Measurements from ENCODE around the gene ASCC3. TPM values are rescaled to one million over a fixed set of nuclear protein-coding genes. Genes with fewer than 3 reads are reported as not detected.

The ASCC3 gene
- total RNA-seq, 1 donor from 2014 or later: 27.4 TPM

GRCh38 chr6:100593522-100593921 lies 287.6 kb downstream of the ASCC3 start:
- DNase-seq (ENCODE audit: low spot score): no peak

- no peak for DNase-seq (ENCODE audit: low spot score)
These were observed 288.2 kb downstream of the ASCC3 start for GRCh38 chr6:100592929-100593328.

- DNase-seq (ENCODE audit: low spot score): no peak
These were observed 303.7 kb downstream of the ASCC3 start for GRCh38 chr6:100577425-100577824.

- DNase-seq (ENCODE audit: low spot score): no peak
These were observed 305.2 kb downstream of the ASCC3 start for GRCh38 chr6:100575921-100576320.

- DNase-seq (ENCODE audit: low spot score): no peak
These were observed 306.3 kb downstream of the ASCC3 start for GRCh38 chr6:100574836-100575235.

GRCh38 chr6:100573166-100573565 lies 308.0 kb downstream of the ASCC3 start:
- no peak for DNase-seq (ENCODE audit: low spot score)

GRCh38 chr6:100568255-100568654 lies 312.9 kb downstream of the ASCC3 start:
- DNase-seq (ENCODE audit: low spot score): no peak

GRCh38 chr6:100566563-100566962 lies 314.6 kb downstream of the ASCC3 start:
- no peak for DNase-seq (ENCODE audit: low spot score)

GRCh38 chr6:100565439-100566104 lies 315.6 kb downstream of the ASCC3 start:
- DNase-seq (ENCODE audit: low spot score): no peak

GRCh38 chr6:100559859-100560258 lies 321.3 kb downstream of the ASCC3 start:
- DNase-seq (ENCODE audit: low spot score): no peak

- no peak for DNase-seq (ENCODE audit: low spot score)
These were observed 326.9 kb downstream of the ASCC3 start for GRCh38 chr6:100554228-100554627.

- no peak for DNase-seq (ENCODE audit: low spot score)
These were observed 327.9 kb downstream of the ASCC3 start for GRCh38 chr6:100553243-100553642.

- DNase-seq (ENCODE audit: low spot score): no peak
These were observed 331.5 kb downstream of the ASCC3 start for GRCh38 chr6:100549406-100550167.

- no peak for DNase-seq (ENCODE audit: low spot score)
These were observed 343.0 kb downstream of the ASCC3 start for GRCh38 chr6:100538086-100538485.

- no peak for DNase-seq (ENCODE audit: low spot score)
These were observed 362.5 kb downstream of the ASCC3 start for GRCh38 chr6:100518588-100518987.

GRCh38 chr6:100517633-100518032 lies 363.5 kb downstream of the ASCC3 start:
- DNase-seq (ENCODE audit: low spot score): no peak

GRCh38 chr6:100517106-100517505 lies 364.0 kb downstream of the ASCC3 start:
- no peak for DNase-seq (ENCODE audit: low spot score)

- no peak for DNase-seq (ENCODE audit: low spot score)
These were observed 366.5 kb downstream of the ASCC3 start for GRCh38 chr6:100514660-100515059.

GRCh38 chr6:100512203-100512862 lies 368.8 kb downstream of the ASCC3 start:
- no peak for DNase-seq (ENCODE audit: low spot score)

GRCh38 chr6:100509101-100509500 lies 372.0 kb downstream of the ASCC3 start:
- no peak for DNase-seq (ENCODE audit: low spot score)

GRCh38 chr6:100506651-100507050 lies 374.5 kb downstream of the ASCC3 start:
- no peak for DNase-seq (ENCODE audit: low spot score)
